ENCODE results near the gene PGR.
"Not testable (repeated sequence)": the region's sequence is repeated elsewhere in the genome, so short reads cannot be mapped to it uniquely, and the experiment has no call there.

Gene PGR

GRCh38 chr11:101063706-101064105, 65.9 kb downstream of the PGR start:
- no peak for DNase-seq

- no peak for DNase-seq
These were observed 68.0 kb downstream of the PGR start for GRCh38 chr11:101061606-101062005.

DNA sequence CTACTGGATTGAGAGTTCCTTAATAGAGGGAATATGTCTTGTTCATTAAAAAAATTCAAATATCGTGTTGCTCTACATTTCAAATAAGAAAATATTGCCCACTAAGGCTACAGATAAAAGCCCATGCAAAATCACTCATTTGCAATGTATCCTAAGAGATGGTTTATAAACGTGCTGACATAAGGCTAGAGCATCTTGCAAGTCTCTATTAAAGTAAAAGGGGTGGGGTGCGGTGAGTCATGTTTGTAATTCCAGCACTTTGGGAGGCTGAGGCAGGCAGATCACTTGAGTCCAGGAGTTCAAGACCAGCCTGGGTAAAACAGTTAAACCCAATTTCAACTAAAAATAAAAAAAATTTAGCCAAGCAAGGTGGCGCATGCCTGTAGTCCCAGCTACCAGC, 70.3 kb downstream of the PGR start:
- no peak for DNase-seq

DNA sequence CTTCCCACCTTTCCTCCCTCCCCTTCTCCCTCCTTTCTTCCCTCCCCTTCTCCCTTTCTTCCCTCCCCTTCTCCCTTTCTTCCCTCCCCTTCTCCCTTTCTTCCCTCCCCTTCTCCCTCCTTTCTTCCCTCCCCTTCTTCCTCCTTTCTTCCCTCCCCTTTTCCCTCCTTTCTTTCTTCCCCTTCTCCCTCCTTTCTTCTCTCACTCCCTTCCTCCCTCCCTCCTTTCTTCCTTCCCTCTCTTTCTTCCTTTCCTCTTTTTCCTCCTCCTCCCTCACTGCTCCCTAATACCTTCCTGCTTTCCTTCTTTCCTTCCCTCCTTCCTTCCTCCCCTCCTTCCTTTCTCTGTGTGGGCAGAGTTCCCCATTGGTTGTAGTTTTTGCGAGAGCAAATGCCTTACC, 76.1 kb downstream of the PGR start:
- no peak for DNase-seq

DNA sequence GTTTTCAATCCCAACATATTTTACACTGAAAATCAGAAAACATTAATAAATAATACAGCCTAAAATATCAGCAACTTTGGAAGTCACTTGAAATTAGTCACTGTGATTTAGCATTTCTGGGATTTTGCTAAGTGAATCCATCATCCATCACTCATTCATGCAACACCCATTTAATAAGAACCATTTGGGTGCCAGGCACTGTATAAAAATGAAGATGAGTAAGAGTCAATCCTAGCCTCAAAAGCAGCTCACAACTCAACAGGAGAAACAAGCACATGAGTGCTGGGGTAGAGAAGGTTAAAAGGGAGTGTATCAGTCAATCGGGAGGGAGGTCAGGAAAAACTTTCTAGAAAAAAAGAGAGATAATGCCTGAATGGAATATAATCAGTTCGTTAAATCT, 77.9 kb downstream of the PGR start:
- DNase-seq = no peak

- no peak for DNase-seq
These were observed 79.8 kb downstream of the PGR start for GRCh38 chr11:101049813-101050212.

- no peak for DNase-seq
These were observed 80.5 kb downstream of the PGR start for GRCh38 chr11:101049123-101049522.

- DNase-seq = no peak
These were observed 81.1 kb downstream of the PGR start for GRCh38 chr11:101048479-101048878.

DNA sequence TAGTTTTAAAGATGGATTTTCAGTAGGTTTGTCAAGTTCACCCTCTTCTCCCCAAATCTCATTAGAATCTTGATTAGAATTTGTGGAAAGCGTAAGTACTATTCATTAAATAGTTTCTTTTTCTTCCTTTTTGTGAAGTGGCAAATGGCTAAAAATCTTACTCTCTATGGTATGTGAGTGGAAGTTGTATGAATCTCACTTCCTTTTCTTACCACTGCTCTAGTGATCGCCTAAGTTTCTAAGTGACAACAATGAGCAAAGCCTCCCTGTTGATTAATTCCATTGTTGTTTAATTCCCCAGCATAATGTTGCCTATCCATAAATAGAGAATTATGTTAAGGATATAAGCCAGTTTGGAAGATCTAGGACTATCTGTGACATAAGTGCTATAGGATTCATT, 82.7 kb downstream of the PGR start:
- DNase-seq = no peak

DNA sequence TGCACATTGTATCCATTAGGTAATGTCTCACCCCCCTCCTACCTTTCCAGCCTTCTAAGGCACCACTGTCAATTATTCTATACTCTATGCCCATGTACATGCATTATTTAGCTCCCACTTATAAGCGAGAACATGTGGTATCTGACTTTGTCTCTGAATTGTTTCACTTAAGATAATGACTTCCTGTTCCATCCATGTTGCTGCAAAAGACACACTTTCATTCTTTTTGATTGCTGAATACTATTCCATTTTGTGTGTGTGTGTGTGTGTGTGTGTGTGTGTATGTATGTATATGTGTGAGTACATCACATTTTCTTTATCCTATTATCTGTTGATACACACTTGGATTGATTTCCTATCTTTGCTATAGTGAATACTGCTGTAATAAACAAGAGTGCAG, 84.2 kb downstream of the PGR start:
- DNase-seq = no peak

GRCh38 chr11:101043940-101044339, 85.7 kb downstream of the PGR start:
- DNase-seq = no peak

GRCh38 chr11:101035872-101036271, 93.7 kb downstream of the PGR start:
- DNase-seq = no peak

GRCh38 chr11:101034076-101034475, 95.5 kb downstream of the PGR start:
- no peak for DNase-seq

DNA sequence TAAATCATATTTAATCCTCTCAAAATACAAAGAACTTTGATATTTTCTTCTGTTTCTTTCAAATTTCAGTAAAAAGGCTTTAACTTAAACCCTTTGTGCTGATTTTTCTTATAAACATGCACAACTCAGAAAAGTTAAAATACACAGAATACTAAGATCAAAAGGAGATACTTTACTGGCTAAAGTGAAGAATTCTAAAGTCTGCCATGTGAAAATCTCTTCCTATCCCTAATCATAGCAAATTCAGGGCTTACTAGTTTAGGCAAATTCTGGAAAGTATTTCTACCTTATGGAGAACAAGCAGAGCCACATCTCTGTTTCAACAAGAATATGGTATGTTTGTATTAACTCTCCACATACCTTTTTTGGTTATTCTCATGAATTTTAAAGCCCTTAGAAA, 96.6 kb downstream of the PGR start:
- no peak for DNase-seq

DNA sequence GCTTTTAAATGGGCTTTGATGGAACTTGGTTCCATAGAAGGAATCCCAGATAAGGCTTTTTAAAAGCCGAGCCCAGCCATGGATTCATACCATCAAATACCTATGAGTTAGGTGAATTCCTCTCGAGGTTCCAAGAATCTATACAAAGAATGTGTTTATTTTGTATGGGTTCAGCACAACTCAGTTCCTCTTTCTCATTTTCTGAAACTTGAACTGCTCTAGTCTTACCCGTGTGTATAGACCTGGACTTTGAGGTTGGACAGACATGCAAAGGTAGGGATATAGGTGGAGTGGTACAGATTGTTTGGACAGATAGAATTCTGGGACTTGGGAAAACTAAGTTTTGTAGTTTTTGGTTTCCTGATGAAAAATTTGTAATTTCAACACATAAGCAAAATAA, 97.9 kb downstream of the PGR start:
- DNase-seq = no peak

- DNase-seq = no peak
These were observed 98.9 kb downstream of the PGR start for GRCh38 chr11:101030692-101031091.

- DNase-seq = no peak
These were observed 99.6 kb downstream of the PGR start for GRCh38 chr11:101030015-101030414.

DNA sequence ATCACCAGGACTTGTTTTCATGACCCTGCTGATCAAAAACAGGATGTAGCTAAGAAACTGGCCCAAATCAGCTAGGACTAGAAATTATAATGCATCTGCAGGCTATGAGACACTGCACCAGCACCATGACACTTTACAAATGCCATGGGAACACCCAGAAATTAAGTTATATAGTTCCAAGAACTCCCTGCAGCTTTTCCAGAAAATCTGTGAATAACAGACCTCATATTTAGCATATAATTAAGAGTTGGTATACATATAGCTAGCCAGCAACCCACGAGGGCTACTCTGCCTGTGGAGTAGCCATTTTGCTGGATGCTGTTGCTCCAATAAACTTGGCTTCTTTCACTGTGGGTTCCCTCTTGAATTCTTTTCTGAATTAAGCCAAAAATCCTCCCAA, 101.0 kb downstream of the PGR start:
- no peak for DNase-seq

GRCh38 chr11:101022256-101022655, 107.4 kb downstream of the PGR start:
- DNase-seq = no peak

DNA sequence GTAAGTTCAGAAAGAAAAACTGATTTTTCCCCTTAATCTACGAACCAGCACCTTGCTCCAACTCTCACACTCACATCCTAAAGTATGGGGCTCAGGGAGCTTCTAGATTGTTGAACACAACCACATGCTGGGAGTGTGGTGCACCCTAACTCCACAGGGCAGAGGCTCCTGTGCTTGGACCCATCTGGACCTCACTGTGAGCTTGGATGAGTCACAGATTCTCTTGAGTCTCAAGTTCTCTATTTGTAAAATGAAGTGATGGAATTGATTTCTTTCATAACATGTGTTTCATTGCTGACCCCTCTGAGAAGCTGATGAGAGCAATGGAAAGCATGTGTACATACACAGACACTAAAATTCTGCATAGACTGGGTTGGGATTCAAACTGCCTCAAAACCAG, 109.7 kb downstream of the PGR start:
- no peak for DNase-seq

DNA sequence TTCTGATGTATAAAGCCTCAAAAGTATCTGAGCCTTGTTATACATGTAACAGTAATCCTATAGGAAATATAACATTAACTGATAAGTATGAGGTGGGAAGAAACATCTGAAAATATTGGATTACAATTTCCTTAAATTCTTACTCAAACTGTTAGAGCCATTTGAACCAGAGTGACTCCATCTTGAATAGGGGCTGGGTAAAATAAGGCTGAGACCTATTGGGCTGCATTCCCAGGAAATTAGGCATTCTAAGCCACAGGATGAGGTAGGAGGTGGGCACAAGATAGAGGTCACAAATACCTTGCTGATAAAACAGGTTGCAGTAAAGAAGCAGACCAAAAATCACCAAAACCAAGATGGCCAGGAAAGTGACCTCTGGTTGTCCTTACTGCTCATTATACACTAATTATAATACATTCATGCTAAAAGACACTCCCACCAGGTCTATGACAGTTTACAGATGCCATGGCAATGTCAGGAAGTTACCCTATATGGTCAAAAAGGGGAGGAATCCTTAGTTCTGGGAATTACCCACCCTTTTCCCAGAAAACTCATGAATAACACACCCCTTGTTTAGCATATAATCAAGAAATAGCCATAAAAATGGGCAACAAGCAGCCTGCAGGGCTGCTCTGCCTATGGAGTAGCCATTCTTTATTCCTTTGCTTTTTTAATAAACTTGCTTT, 114.9 kb downstream of the PGR start:
- DNase-seq = no peak

DNA sequence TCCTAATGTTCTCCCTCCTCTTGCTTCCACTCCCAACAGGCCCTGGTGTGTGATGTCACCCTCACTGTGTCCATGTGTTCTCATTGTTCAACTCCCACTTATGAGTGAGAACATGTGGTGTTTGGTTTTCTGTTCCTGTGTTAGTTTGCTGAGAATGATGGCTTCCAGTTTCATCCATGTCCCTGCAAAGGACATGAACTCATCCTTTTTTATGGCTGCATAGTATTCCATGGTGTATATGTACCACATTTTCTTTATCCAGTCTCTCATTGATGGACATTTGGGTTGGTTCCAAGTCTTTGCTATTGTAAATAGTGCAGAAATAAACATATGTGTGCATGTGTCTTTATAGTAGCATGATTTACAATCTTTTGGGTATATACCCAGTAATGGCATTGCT, 115.9 kb downstream of the PGR start:
- not testable (repeated sequence) for DNase-seq

GRCh38 chr11:101011881-101012280, 117.7 kb downstream of the PGR start:
- DNase-seq = no peak

- no peak for DNase-seq
These were observed 118.7 kb downstream of the PGR start for GRCh38 chr11:101010899-101011298.

DNA sequence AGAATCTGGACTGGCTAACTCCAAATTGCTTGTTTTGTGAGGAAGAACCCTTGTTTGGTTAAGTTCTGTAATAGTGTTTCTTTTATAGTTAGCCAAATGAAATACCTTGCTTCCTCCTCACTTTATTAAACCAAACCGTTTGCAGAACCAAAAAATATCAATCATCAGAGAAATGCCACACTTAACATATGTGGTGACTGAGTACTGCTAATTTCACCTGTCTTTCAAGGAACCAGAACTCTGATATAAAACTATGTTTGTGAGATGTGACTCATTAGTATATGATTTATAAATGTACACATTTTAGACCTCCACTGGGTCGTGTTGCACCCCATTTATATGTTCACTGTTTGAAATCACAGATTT, 119.9 kb downstream of the PGR start:
- no peak for DNase-seq

All from NCI-H1105 treated with DMSO at 0.1 percent for 48 hours (cell line).